SKM-1 (cell line): Measurements from ENCODE around the gene TRPM3.
"Not testable (repeated sequence)": the region's sequence is repeated elsewhere in the genome, so short reads cannot be mapped to it uniquely, and the experiment has no call there.

Experiments
- DNase-seq: peaks from one replicate; lab custom pipeline; 2025; ENCODE audit not compliant: unreplicated experiment; lab: John Stamatoyannopoulos, UW

The TRPM3 gene

GRCh38 chr9:71001780-71002386 lies 119.5 kb downstream of the TRPM3 start:
- DNase-seq, result no peak

- DNase-seq, result no peak
Observed at GRCh38 chr9:70998962-70999361, 122.5 kb downstream of the TRPM3 start.

- no peak for DNase-seq
Observed at GRCh38 chr9:70995511-70995910, 125.9 kb downstream of the TRPM3 start.

GRCh38 chr9:70994582-70994981 lies 126.8 kb downstream of the TRPM3 start:
- no peak for DNase-seq

GRCh38 chr9:70988551-70988950 lies 132.9 kb downstream of the TRPM3 start:
- no peak for DNase-seq

- DNase-seq, result no peak
Observed at GRCh38 chr9:70987986-70988385, 133.4 kb downstream of the TRPM3 start.

GRCh38 chr9:70986984-70987383 lies 134.4 kb downstream of the TRPM3 start:
- DNase-seq, result no peak

- no peak for DNase-seq
Observed at GRCh38 chr9:70983723-70984295, 137.6 kb downstream of the TRPM3 start.

- DNase-seq, result no peak
Observed at GRCh38 chr9:70981312-70981711, 140.1 kb downstream of the TRPM3 start.

GRCh38 chr9:70979966-70980365 lies 141.5 kb downstream of the TRPM3 start:
- no peak for DNase-seq

- no peak for DNase-seq
Observed at GRCh38 chr9:70978085-70978484, 143.3 kb downstream of the TRPM3 start.

- DNase-seq, result no peak
Observed at GRCh38 chr9:70975821-70976220, 145.6 kb downstream of the TRPM3 start.

- DNase-seq, result no peak
Observed at GRCh38 chr9:70971723-70972122, 149.7 kb downstream of the TRPM3 start.

GRCh38 chr9:70966380-70966779 lies 155.0 kb downstream of the TRPM3 start:
- not testable (repeated sequence) for DNase-seq

GRCh38 chr9:70964861-70965260 lies 156.6 kb downstream of the TRPM3 start:
- DNase-seq, result no peak

- DNase-seq, result no peak
Observed at GRCh38 chr9:70963554-70963953, 157.9 kb downstream of the TRPM3 start.

GRCh38 chr9:70962761-70963440 lies 158.5 kb downstream of the TRPM3 start:
- DNase-seq, result no peak

- DNase-seq, result no peak
Observed at GRCh38 chr9:70959366-70959765, 162.1 kb downstream of the TRPM3 start.

GRCh38 chr9:70954596-70955143 lies 166.8 kb downstream of the TRPM3 start:
- DNase-seq, result no peak

- no peak for DNase-seq
Observed at GRCh38 chr9:70954126-70954525, 167.3 kb downstream of the TRPM3 start.

GRCh38 chr9:70951749-70952727 lies 169.4 kb downstream of the TRPM3 start:
- no peak for DNase-seq
